Keratinocyte (primary cell): Measurements from ENCODE around the gene BRICD5. TPM values are rescaled to one million over a fixed set of nuclear protein-coding genes. Genes with fewer than 3 reads are reported as not detected.

Experiments
- DNase-seq: peaks from one replicate; pipeline ENCODE4 v3.0.0-alpha.2; 2011; ENCODE audit warnings: low read depth, missing footprints, low spot score
- FAIRE-seq: peaks from 2 replicates; lab custom pipeline; 2011; peaks lifted over from hg19 to GRCh38; lab: Jason Lieb, UNC
- H2AFZ ChIP-seq: 2 replicates; pipeline ENCODE4 v1.6.0; 2012; ENCODE audit warnings: low read length, control low read depth, inconsistent platforms; ENCODE audit not compliant: control insufficient read depth
- H3K27ac ChIP-seq: 2 replicates; pipeline ENCODE4 v1.5.1; 2011; ENCODE audit warnings: low read length; ENCODE audit not compliant: control insufficient read depth, insufficient read depth
- H3K27me3 ChIP-seq: 3 replicates; pipeline ENCODE4 v1.6.0; 2011; ENCODE audit warnings: low read length; ENCODE audit not compliant: control insufficient read depth, insufficient read depth; ENCODE audit errors: extremely low read depth
- H3K36me3 ChIP-seq, 2 experiments: 2 replicates in 1 of 2; 3 replicates in 1 of 2; pipeline ENCODE4 v1.5.1; 2011; ENCODE audit warnings: low read length in 2 of 2, mild to moderate bottlenecking in 1 of 2; ENCODE audit not compliant: control insufficient read depth in 2 of 2, insufficient read depth in 2 of 2; ENCODE audit errors: extremely low read depth in 1 of 2
- H3K4me1 ChIP-seq: 3 replicates; pipeline ENCODE4 v1.5.1; 2011; ENCODE audit warnings: low read length; ENCODE audit not compliant: control insufficient read depth, insufficient read depth; ENCODE audit errors: extremely low read depth
- H3K4me2 ChIP-seq: 3 replicates; pipeline ENCODE4 v1.6.0; 2011; ENCODE audit warnings: low read depth, low read length; ENCODE audit not compliant: control insufficient read depth, insufficient read depth; ENCODE audit errors: extremely low read depth
- H3K4me3 ChIP-seq, 3 experiments: fragments of 200-600 bp in 1 of 3; sonication (generic) in 1 of 3; 2 replicates in 2 of 3; 3 replicates in 1 of 3; pipeline ENCODE4 v1.5.1; 2011 to 2016; ENCODE audit warnings: low read length in 3 of 3, mild to moderate bottlenecking in 3 of 3, control low read depth in 2 of 3, inconsistent platforms in 1 of 3, low read depth in 1 of 3, mixed read lengths in 1 of 3, mixed run types in 1 of 3, moderate library complexity in 1 of 3; ENCODE audit not compliant: control insufficient read depth in 2 of 3, insufficient read depth in 2 of 3; ENCODE audit errors: extremely low read depth in 1 of 3
- H3K79me2 ChIP-seq: 2 replicates; pipeline ENCODE4 v1.6.0; 2012; ENCODE audit warnings: low read length; ENCODE audit not compliant: control insufficient read depth, insufficient read depth
- H3K9ac ChIP-seq: 3 replicates; pipeline ENCODE4 v1.6.0; 2011; ENCODE audit warnings: low read length; ENCODE audit not compliant: control insufficient read depth, insufficient read depth; ENCODE audit errors: extremely low read depth
- H3K9me1 ChIP-seq: 3 replicates; pipeline ENCODE4 v1.6.0; 2011; ENCODE audit warnings: low read length; ENCODE audit not compliant: control insufficient read depth, insufficient read depth; ENCODE audit errors: extremely low read depth
- H3K9me3 ChIP-seq: 2 replicates; pipeline ENCODE4 v1.5.1; 2012; ENCODE audit warnings: low read depth, low read length; ENCODE audit not compliant: control insufficient read depth
- H4K20me1 ChIP-seq: 3 replicates; pipeline ENCODE4 v1.6.0; 2011; ENCODE audit warnings: low read length; ENCODE audit not compliant: control insufficient read depth, insufficient read depth; ENCODE audit errors: extremely low read depth
- EZH2 ChIP-seq: IDR thresholded peaks from one replicate; pipeline ENCODE4 v1.6.1; 2012; ENCODE audit warnings: inconsistent platforms, mild to moderate bottlenecking, low read length, moderate library complexity
- dilution Hi-C: fragments of 300-500 bp; cut with MboI; formaldehyde crosslinking; loops from one replicate; pipeline ENCODE4 v1.7.0; 2020; ENCODE audit warnings: low sequenced_read_pairs; ENCODE audit not compliant: extremely low pct_ligation_motif_present
- polyA plus RNA-seq, 5 experiments: library from polyadenylated mRNA; depleted of rRNA in 3 of 5; stranded (reverse) in 3 of 5; stranded (forward) in 1 of 5; unstranded in 1 of 5; fragments of >200 nt; gene quantifications; 1 replicate in 1 of 5; 2 replicates in 3 of 5; 3 replicates in 1 of 5; pipeline versions ENCODE4 v1.2.1 to v1.2.3, GENCODE V29; 2011 to 2012; ENCODE audit warnings: missing spikeins in 2 of 5, low read depth in 1 of 5, low replicate concordance in 1 of 5
- TF ChIP-seq, protein P1 (sequence below), 3 experiments: IDR thresholded peaks in 1 of 3; conservative IDR thresholded peaks in 1 of 3; optimal IDR thresholded peaks in 1 of 3; 2 replicates in 2 of 3; 3 replicates in 1 of 3; pipeline versions ENCODE3 to v1.5.1; 2011; ENCODE audit warnings: low read length in 3 of 3, mild to moderate bottlenecking in 3 of 3, moderate library complexity in 2 of 3, control low read depth in 1 of 3, inconsistent platforms in 1 of 3; ENCODE audit not compliant: insufficient read depth in 2 of 3; ENCODE audit errors: extremely low read depth in 1 of 3

Gene BRICD5
- polyA plus RNA-seq, 1 donor (not counting 4 experiments of a cell fraction or from before 2014, with no cell fraction given) = 1.8 TPM

DNA sequence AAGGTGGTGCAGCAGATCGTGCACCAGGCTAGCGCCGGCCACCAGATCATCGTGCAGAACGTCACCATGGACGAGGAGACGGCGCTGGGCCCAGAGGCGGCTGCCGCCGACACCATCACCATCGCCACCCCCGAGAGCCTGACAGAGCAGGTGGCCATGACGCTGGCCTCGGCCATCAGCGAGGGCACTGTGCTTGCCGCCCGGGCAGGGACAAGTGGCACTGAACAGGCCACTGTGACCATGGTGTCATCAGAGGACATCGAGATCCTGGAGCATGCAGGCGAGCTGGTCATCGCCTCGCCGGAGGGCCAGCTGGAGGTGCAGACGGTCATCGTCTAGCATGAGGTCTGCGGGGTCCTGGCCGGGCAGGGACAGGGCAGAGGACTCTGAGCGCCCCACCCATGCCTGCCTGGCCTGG is 24.6 kb upstream of the BRICD5 start:
- Histone ChIP-seq H3K4me3 (no peak overlapping the region), H2AFZ (no peak overlapping the region), H4K20me1 (peaks cover 10% of the 10 kb centered on the region), H3K9me3 (no peaks in the 10 kb centered on the region), H3K4me1 (peaks cover 11% of the 10 kb centered on the region), H3K27ac (no peak overlapping the region), H3K9me1 (peaks cover 3% of the 10 kb centered on the region), H3K27me3 (peaks cover 32% of the 10 kb centered on the region), H3K9ac (no peak overlapping the region), H3K4me2 (no peak overlapping the region), H3K79me2 (no peaks in the 10 kb centered on the region), H3K36me3 (peaks cover 21 to 37% of the 10 kb centered on the region in 2 experiments)
- FAIRE-seq = no peak
- no peak for TF ChIP-seq EZH2
- TF ChIP-seq, protein P1, sequence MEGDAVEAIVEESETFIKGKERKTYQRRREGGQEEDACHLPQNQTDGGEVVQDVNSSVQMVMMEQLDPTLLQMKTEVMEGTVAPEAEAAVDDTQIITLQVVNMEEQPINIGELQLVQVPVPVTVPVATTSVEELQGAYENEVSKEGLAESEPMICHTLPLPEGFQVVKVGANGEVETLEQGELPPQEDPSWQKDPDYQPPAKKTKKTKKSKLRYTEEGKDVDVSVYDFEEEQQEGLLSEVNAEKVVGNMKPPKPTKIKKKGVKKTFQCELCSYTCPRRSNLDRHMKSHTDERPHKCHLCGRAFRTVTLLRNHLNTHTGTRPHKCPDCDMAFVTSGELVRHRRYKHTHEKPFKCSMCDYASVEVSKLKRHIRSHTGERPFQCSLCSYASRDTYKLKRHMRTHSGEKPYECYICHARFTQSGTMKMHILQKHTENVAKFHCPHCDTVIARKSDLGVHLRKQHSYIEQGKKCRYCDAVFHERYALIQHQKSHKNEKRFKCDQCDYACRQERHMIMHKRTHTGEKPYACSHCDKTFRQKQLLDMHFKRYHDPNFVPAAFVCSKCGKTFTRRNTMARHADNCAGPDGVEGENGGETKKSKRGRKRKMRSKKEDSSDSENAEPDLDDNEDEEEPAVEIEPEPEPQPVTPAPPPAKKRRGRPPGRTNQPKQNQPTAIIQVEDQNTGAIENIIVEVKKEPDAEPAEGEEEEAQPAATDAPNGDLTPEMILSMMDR (optimal IDR thresholded peaks at IDR 0.05 in 1 of 3, IDR thresholded peaks at IDR 0.05 in 1 of 3, conservative IDR thresholded peaks at IDR 0.05 in 1 of 3; ENCODE audit: extremely low read depth in 1 of 3, insufficient read depth in 2 of 3, low read length in 3 of 3) = no peak
- no peak for DNase-seq
- dilution Hi-C loops = no loop called here

DNA sequence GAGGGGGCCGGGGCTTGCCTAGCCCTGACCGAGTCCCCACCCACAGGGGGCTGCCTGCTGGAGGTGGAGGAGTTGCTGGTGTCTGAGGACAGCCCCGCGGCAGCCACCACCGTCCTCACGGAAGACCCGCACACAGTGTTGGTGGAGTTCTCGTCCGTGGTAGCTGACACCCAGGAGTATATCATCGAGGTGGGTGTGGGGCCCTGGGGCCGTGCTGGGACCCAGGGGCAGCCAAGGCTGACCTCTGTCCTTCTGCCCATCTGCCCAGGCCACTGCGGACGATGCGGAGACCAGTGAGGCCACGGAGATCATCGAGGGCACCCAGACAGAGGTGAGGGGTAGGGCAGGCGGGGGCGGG is 24.1 kb upstream of the BRICD5 start:
- no peak overlapping the region for H2AFZ ChIP-seq
- H3K4me1 ChIP-seq = peaks cover 11% of the 10 kb centered on the region
- peaks cover 21 to 40% of the 10 kb centered on the region in 2 experiments for H3K36me3 ChIP-seq
- H3K9me1 ChIP-seq = peaks cover 3% of the 10 kb centered on the region
- H3K27ac ChIP-seq = no peak overlapping the region
- dilution Hi-C loops = no loop called here
- peaks cover 10% of the 10 kb centered on the region for H4K20me1 ChIP-seq
- no peaks in the 10 kb centered on the region for H3K9me3 ChIP-seq
- H3K4me2 ChIP-seq = no peak overlapping the region
- peaks cover 32% of the 10 kb centered on the region for H3K27me3 ChIP-seq
- FAIRE-seq (no peak), DNase-seq (no peak)
- no peaks in the 10 kb centered on the region for H3K79me2 ChIP-seq
- no peak overlapping the region for H3K4me3 ChIP-seq
- no peak overlapping the region for H3K9ac ChIP-seq
- TF ChIP-seq EZH2 = no peak
- TF ChIP-seq, protein P1 (optimal IDR thresholded peaks at IDR 0.05 in 1 of 3, IDR thresholded peaks at IDR 0.05 in 1 of 3, conservative IDR thresholded peaks at IDR 0.05 in 1 of 3; ENCODE audit: extremely low read depth in 1 of 3, insufficient read depth in 2 of 3, low read length in 3 of 3) = no peak
